H9 (cell line): ENCODE measurements around the gene SEMA4D. TPM values are rescaled to one million over a fixed set of nuclear protein-coding genes. Genes with fewer than 3 reads are reported as not detected.
A peak's percentile ranks its signal among the peaks of the same experiment; 100 is the strongest.

Experiments used
- DNase-seq: peaks from one replicate; pipeline ENCODE4 v3.0.0-alpha.2; 2017
- H2AFZ ChIP-seq: one replicate; pipeline ENCODE4 v1.6.1; 2013; ENCODE audit warnings: mild to moderate bottlenecking, low read length, control low read depth, moderate library complexity
- H2AK5ac ChIP-seq: 2 replicates; pipeline ENCODE4 v1.6.1; 2013; ENCODE audit warnings: low read length, control low read depth, mixed read lengths; ENCODE audit not compliant: insufficient read length
- H2BK120ac ChIP-seq: one replicate; pipeline ENCODE4 v1.6.1; 2013; ENCODE audit warnings: low read depth, mild to moderate bottlenecking, low read length, control low read depth, inconsistent platforms; ENCODE audit not compliant: poor library complexity, severe bottlenecking
- H2BK12ac ChIP-seq: 2 replicates; pipeline ENCODE4 v1.6.1; 2013; ENCODE audit warnings: low read length, control low read depth, mixed read lengths, low read depth; ENCODE audit not compliant: insufficient read length
- H2BK15ac ChIP-seq: 2 replicates; pipeline ENCODE4 v1.6.1; 2013; ENCODE audit warnings: low read depth, low read length, control low read depth
- H2BK20ac ChIP-seq: one replicate; pipeline ENCODE4 v1.6.1; 2013; ENCODE audit warnings: low read depth, mild to moderate bottlenecking, low read length, control low read depth, inconsistent platforms; ENCODE audit not compliant: poor library complexity, severe bottlenecking
- H2BK5ac ChIP-seq: 2 replicates; pipeline ENCODE4 v1.6.1; 2013; ENCODE audit warnings: low read length, control low read depth, mixed read lengths; ENCODE audit not compliant: insufficient read length
- H3K14ac ChIP-seq: 2 replicates; pipeline ENCODE4 v1.6.1; 2013; ENCODE audit warnings: low read length, control low read depth; ENCODE audit not compliant: insufficient read depth
- H3K18ac ChIP-seq: 2 replicates; pipeline ENCODE4 v1.6.1; 2013; ENCODE audit warnings: low read depth, mild to moderate bottlenecking, mixed read lengths, low read length, control low read depth; ENCODE audit not compliant: insufficient read length
- H3K23ac ChIP-seq: 2 replicates; pipeline ENCODE4 v1.6.1; 2013; ENCODE audit warnings: low read length, control low read depth, mixed read lengths, low read depth; ENCODE audit not compliant: insufficient read length
- H3K23me2 ChIP-seq: 2 replicates; pipeline ENCODE4 v1.6.1; 2013; ENCODE audit warnings: low read depth, mild to moderate bottlenecking, mixed read lengths, low read length, control low read depth; ENCODE audit not compliant: insufficient read length, poor library complexity, severe bottlenecking
- H3K27ac ChIP-seq: 2 replicates; pipeline ENCODE4 v1.5.1; 2013; ENCODE audit warnings: low read length, control low read depth, mixed read lengths, low read depth; ENCODE audit not compliant: insufficient read length
- H3K27me3 ChIP-seq: 2 replicates; pipeline ENCODE4 v1.6.1; 2013; ENCODE audit warnings: low read length, control low read depth, inconsistent platforms; ENCODE audit not compliant: insufficient read depth
- H3K4ac ChIP-seq: 2 replicates; pipeline ENCODE4 v1.6.1; 2013; ENCODE audit warnings: low read depth, mild to moderate bottlenecking, control low read depth, inconsistent platforms, low read length, moderate library complexity
- H3K4me1 ChIP-seq: 2 replicates; pipeline ENCODE4 v1.6.1; 2013; ENCODE audit warnings: low read length, control low read depth, inconsistent platforms; ENCODE audit not compliant: insufficient read depth
- H3K4me2 ChIP-seq: 2 replicates; pipeline ENCODE4 v1.6.1; 2013; ENCODE audit warnings: low read length, control low read depth, mixed read lengths; ENCODE audit not compliant: insufficient read length, insufficient read depth
- H3K56ac ChIP-seq: 2 replicates; pipeline ENCODE4 v1.6.1; 2013; ENCODE audit warnings: low read depth, mild to moderate bottlenecking, mixed read lengths, low read length, control low read depth; ENCODE audit not compliant: insufficient read length
- H3K79me1 ChIP-seq: 2 replicates; pipeline ENCODE4 v1.6.1; 2013; ENCODE audit warnings: low read depth, mild to moderate bottlenecking, moderate library complexity, low read length, control low read depth, inconsistent platforms; ENCODE audit not compliant: insufficient read depth, poor library complexity, severe bottlenecking
- H3K79me2 ChIP-seq: 2 replicates; pipeline ENCODE4 v1.6.1; 2013; ENCODE audit warnings: low read length, control low read depth, inconsistent platforms; ENCODE audit not compliant: insufficient read depth
- H3K9ac ChIP-seq: 2 replicates; pipeline ENCODE4 v1.6.1; 2013; ENCODE audit warnings: low read length, control low read depth, mixed read lengths; ENCODE audit not compliant: insufficient read length; ENCODE audit errors: extremely low read depth
- H3K9me3 ChIP-seq: one replicate; pipeline ENCODE4 v1.6.1; 2013; ENCODE audit warnings: low read depth, low read length, inconsistent platforms; ENCODE audit not compliant: control insufficient read depth
- H3T11ph ChIP-seq: one replicate; pipeline ENCODE4 v1.6.1; 2013; ENCODE audit warnings: mild to moderate bottlenecking, low read length, control low read depth, inconsistent platforms
- H4K20me1 ChIP-seq: one replicate; pipeline ENCODE4 v1.6.1; 2013; ENCODE audit not compliant: control insufficient read depth, insufficient read length, insufficient read depth
- H4K5ac ChIP-seq: 2 replicates; pipeline ENCODE4 v1.6.1; 2013; ENCODE audit warnings: low read depth, mild to moderate bottlenecking, mixed read lengths, low read length, control low read depth; ENCODE audit not compliant: insufficient read length
- H4K8ac ChIP-seq: replicated peaks from 2 replicates; pipeline ENCODE4 v1.6.1; 2013; ENCODE audit warnings: low read length, control low read depth, mixed read lengths, low read depth; ENCODE audit not compliant: insufficient read length
- H4K91ac ChIP-seq: 2 replicates; pipeline ENCODE4 v1.6.1; 2013; ENCODE audit warnings: low read depth, mild to moderate bottlenecking, moderate library complexity, mixed read lengths, low read length, control low read depth; ENCODE audit not compliant: insufficient read length
- H3K27ac Mint-ChIP-seq, 3 experiments: 2 replicates in 2 of 3; 3 replicates in 1 of 3; pipeline ENCODE4 v1.8.0; 2020 to 2021; ENCODE audit warnings: mixed read lengths in 3 of 3, mild to moderate bottlenecking in 1 of 3, moderate library complexity in 1 of 3
- H3K27me3 Mint-ChIP-seq: 2 replicates; pipeline ENCODE4 v1.8.0; 2021; ENCODE audit warnings: low read depth, mild to moderate bottlenecking, moderate library complexity, mixed read lengths
- H3K36me3 Mint-ChIP-seq, 3 experiments: 2 replicates in 2 of 3; 3 replicates in 1 of 3; pipeline ENCODE4 v1.8.0; 2020 to 2021; ENCODE audit warnings: low read depth in 3 of 3, mixed read lengths in 3 of 3; ENCODE audit not compliant: insufficient read depth in 1 of 3
- H3K4me1 Mint-ChIP-seq, 2 experiments: 2 replicates each; pipeline ENCODE4 v1.8.0; 2020; ENCODE audit warnings: mixed read lengths in 2 of 2
- H3K4me3 Mint-ChIP-seq, 2 experiments: 2 replicates in 1 of 2; 3 replicates in 1 of 2; pipeline ENCODE4 v1.8.0; 2020 to 2021; ENCODE audit warnings: mild to moderate bottlenecking in 2 of 2, mixed read lengths in 2 of 2, moderate library complexity in 1 of 2
- H3K9me3 Mint-ChIP-seq, 2 experiments: 2 replicates in 1 of 2; 3 replicates in 1 of 2; pipeline ENCODE4 v1.8.0; 2020; ENCODE audit warnings: mild to moderate bottlenecking in 2 of 2, mixed read lengths in 2 of 2, moderate library complexity in 1 of 2
- CTCF ChIP-seq: fragments of 200-600 bp; sonication (generic); conservative IDR thresholded peaks from 3 replicates; pipeline ENCODE4 v1.8.0; 2021; ENCODE audit warnings: antibody characterized with exemption, mild to moderate bottlenecking
- WGBS: extraction: QIAGEN DNeasy Blood & Tissue Kit; methylation state at CpG from one replicate; pipeline ENCODE4 v1.1.7; 2013; ENCODE audit warnings: missing lambda C conversion rate, low lambda C conversion rate, mixed read lengths; ENCODE audit not compliant: insufficient read length; ENCODE audit errors: extremely low coverage; 5-methylcytosine and 5-hydroxymethylcytosine counted together
- total RNA-seq: library from RNA; stranded (reverse); gene quantifications from 2 replicates; pipeline ENCODE4 v1.2.1, GENCODE V29; 2021

SEMA4D gene
- total RNA-seq, 1 experiment from 2014 or later, result 47.2 TPM

GRCh38 chr9:89407070-89407469 lies 90.8 kb downstream of the SEMA4D start:
- H3K18ac ChIP-seq, result no peak overlapping the region
- Mint-ChIP-seq H3K9me3 (no peaks in the 10 kb centered on the region; a peak in 2 of 5 replicates), H3K27me3 (no peaks in the 10 kb centered on the region; the same call in 1 of the 2 replicates), H3K4me3 (no peak overlapping the region), H3K27ac (peak overlapping the region in 2 of 3 experiments; percentile 85 to 89; a peak in 4 of 7 replicates), H3K4me1 (peaks cover 14 to 23% of the 10 kb centered on the region in 2 experiments), H3K36me3 (peaks cover 9 to 41% (median 26%) of the 10 kb centered on the region in 3 experiments)
- no peaks in the 10 kb centered on the region; the same call in 1 of the 2 replicates for H3K4me1 ChIP-seq
- H2BK12ac ChIP-seq, result no peak overlapping the region
- no peak overlapping the region for H4K91ac ChIP-seq
- H3T11ph ChIP-seq, result no peak overlapping the region
- H4K20me1 ChIP-seq, result no peaks in the 10 kb centered on the region
- no peak overlapping the region for H2BK15ac ChIP-seq
- no peaks in the 10 kb centered on the region for H3K23me2 ChIP-seq
- no peaks in the 10 kb centered on the region for H3K79me1 ChIP-seq
- no peak for TF ChIP-seq CTCF
- WGBS, result no CpG with 5 or more reads among the region's 2 CpGs
- H2BK20ac ChIP-seq, result no peak overlapping the region
- no peaks in the 10 kb centered on the region; the same call in 1 of the 2 replicates for H3K79me2 ChIP-seq
- H3K9me3 ChIP-seq, result no peaks in the 10 kb centered on the region
- H4K8ac ChIP-seq, result no peak overlapping the region
- H3K14ac ChIP-seq, result no peak overlapping the region
- H3K27ac ChIP-seq, result no peak overlapping the region
- H3K27me3 ChIP-seq, result no peaks in the 10 kb centered on the region
- no peak overlapping the region for H3K9ac ChIP-seq
- no peak overlapping the region for H3K23ac ChIP-seq
- H3K4ac ChIP-seq, result no peak overlapping the region
- DNase-seq, result no peak
- no peak overlapping the region for H2BK120ac ChIP-seq
- no peak overlapping the region for H2AK5ac ChIP-seq
- no peak overlapping the region for H2BK5ac ChIP-seq
- no peak overlapping the region for H2AFZ ChIP-seq
- H4K5ac ChIP-seq, result no peak overlapping the region
- no peak overlapping the region for H3K4me2 ChIP-seq
- H3K56ac ChIP-seq, result no peak overlapping the region
